NCI-H2107 (cell line): ENCODE measurements around the gene EPHB4.
"Not testable (repeated sequence)": the region's sequence is repeated elsewhere in the genome, so short reads cannot be mapped to it uniquely, and the experiment has no call there.

ENCODE experiments used
- DNase-seq: peaks from one replicate; lab custom pipeline; 2025; lab: John Stamatoyannopoulos, UW

Gene EPHB4

DNA sequence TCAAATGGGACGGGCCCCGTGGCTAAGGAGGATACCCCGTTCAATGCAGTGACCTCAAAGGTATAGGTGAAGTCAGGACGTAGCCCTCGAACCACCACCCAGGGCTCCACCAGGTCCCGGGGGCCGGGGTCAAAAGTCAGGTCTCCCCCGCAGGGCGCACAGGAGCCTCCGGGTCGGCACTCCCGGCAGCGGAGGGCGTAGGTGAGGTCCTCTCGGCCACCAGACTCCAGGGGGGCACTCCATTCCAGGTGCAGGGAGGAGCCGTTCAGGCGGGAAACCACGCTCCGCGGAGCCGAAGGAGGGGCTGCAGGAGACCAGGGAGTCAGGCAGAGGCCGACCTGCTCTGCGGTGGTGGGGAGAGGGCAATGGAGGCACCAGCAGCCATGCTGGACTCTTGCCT is 7.7 kb downstream of the EPHB4 start:
- no peak for DNase-seq

DNA sequence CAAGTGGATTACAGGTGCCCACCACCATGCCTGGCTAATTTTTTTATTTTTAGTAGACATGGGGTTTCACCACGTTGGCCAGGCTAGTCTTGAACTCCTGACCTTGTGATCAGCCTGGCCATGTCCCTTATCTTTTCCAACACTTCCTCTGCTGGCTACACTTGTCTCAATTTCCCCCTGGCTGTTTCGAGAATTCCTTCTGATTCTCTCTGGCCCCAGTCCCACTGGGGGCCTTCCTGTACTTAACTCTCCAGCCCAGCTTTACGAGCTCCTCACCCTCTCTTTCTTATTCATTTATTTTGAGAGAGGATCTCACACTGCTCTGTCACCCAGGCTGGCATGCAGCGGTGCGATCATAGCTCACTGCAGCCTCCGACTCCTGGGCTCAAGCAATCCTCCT is 8.5 kb downstream of the EPHB4 start:
- DNase-seq = no peak

DNA sequence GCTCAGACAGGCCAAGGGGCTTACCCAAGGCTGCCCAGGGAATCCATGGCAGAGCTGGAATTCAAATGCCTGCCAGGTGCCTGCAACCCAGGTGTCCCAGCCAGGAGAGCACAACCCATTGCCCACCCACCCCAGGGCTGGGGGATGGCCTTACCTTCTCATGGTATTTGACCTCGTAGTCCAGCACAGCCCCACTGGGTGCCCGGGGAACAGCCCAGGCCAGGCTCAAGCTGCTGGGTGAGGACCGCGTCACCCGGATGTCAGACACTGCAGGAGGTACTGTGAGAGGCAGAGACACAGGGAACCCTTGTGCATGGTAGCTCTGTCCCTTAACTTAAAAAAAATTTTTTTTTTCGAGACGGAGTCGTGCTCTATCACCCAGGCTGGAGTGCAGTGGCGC is 9.0 kb downstream of the EPHB4 start:
- DNase-seq = no peak

DNA sequence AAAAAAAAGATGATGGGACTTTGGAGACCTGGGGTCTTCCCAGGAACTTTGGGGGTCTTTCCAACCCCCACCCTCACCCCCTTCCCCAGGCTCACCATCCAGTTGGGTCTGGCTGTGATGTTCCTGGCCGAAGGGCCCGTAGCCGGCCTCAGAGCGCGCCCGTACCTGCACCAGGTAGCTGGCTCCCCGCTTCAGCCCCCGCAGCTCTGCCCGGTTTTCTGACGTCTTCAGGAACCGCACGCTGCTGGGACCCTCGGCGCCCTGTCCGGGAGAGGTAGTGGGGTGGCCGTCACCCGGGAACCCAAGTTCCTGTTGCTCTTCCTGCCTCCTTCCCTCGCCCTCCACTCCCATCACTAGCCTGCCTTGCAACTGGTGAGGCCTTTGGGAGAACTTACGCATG is 10.2 kb downstream of the EPHB4 start:
- no peak for DNase-seq

DNA sequence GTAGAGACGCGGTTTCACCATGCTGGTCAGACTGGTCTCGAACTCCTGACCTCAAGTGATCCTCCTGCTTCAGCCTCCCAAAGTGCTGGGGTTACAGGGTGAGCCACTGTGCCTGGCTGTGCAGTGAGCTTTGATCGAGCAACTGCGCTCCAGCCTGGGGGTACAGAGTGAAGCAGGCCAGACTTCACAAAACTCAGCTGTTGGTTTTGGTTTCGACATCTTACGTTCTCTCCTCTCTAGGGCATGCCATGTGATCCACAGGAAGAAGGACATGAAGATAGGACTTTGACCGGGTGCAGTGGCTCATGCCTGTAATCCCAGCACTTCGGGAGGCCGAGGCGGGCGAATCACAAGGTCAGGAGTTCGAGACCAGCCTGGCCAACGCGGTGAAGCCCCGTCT is 10.8 kb downstream of the EPHB4 start:
- DNase-seq = not testable (repeated sequence)

DNA sequence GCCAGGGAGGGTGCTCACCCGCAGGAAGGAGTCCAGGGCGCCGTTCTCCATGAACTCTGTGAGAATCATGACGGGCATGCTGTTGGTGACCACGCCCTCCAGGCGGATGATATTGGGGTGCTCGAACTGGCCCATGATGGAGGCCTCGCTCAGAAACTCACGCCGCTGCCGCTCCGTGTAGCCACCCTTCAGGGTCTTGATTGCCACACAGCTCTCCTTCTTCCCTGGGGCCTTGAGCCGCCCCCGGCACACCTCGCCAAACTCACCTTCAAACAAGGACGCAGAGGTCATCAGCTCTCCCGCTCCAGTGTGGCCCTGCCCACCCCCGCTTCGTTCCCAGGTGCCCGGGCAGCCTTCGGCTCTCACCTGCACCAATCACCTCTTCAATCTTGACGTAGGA is 14.6 kb downstream of the EPHB4 start:
- DNase-seq = no peak

DNA sequence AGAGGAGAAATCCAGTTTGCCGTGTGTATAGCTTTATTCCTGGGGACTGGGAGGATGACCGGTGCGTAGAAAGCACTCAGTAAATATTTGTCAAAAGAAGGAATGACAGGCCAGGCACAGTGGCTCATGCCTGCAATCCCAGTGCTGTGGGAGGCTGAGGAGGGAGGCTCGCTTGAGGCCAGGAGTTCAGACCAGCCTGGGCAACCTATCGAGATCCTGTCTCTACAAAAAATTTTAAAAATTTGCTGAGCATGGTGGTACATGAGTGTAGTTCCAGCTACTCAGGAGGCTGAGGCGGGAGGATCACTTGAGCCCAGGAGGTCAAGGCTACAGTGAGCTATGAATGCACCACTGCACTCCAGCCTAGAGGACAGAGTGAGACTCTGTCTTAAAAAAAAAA is 15.8 kb downstream of the EPHB4 start:
- no peak for DNase-seq

DNA sequence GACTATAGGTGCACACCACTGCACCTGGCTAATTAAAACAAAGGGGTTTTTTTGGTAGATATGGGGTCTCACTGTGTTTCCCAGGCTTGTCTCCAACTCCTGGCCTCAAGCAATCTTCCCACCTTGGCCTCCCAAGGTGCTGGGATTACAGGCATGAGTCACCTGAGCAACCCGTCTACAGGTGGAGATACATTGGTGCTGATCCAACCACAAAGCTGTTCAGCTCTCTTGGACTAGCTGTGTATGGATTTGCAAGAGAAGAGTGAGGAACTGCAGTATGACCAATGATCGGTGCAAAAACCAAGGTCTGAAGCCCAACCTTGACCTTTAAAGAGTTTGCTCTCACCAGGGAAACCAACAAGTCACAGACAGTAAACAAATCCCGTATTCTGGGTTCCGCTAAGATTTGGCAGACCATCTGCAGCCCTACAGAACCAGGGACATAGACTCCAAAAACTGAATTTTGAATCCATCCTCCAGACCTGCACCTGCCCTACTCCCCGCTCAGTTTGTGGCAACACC is 18.9 kb downstream of the EPHB4 start:
- no peak for DNase-seq

DNA sequence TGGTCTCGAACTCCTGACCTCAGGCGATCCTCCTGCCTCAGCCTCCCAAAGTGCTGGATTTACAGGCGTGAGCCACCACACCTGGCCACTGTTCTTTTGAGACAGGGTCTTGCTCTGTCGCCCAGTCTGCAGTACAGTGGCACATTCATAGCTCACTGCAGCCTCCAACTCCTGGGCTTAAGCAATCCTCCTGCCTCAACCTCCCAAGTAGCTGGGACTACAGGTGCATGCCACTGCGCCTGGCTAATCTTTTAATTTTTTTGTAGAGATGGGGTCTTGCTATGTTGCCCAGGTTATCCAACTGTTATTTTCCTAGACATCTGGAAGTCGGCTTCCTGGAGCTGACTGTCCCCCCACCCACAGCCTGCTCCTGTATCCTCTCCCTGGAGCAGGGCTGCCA is 20.4 kb downstream of the EPHB4 start:
- DNase-seq = not testable (repeated sequence)

DNA sequence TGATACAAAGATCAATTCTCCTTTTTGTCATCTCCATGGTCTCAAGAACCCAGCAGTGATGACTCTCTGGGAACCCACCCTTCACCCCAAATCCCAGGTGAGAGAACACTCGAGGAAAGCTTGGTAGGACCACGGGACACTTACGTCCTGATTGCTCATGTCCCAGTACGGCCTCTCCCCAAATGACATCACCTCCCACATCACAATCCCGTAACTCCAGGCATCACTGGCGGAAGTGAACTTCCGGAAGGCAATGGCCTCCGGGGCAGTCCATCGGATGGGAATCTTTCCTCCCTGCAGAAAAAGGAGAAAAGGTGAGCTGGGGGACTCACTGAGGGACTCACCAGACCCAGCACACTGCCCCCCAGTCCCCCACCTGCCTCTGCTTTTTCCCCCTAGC is 21.0 kb downstream of the EPHB4 start:
- DNase-seq = no peak

DNA sequence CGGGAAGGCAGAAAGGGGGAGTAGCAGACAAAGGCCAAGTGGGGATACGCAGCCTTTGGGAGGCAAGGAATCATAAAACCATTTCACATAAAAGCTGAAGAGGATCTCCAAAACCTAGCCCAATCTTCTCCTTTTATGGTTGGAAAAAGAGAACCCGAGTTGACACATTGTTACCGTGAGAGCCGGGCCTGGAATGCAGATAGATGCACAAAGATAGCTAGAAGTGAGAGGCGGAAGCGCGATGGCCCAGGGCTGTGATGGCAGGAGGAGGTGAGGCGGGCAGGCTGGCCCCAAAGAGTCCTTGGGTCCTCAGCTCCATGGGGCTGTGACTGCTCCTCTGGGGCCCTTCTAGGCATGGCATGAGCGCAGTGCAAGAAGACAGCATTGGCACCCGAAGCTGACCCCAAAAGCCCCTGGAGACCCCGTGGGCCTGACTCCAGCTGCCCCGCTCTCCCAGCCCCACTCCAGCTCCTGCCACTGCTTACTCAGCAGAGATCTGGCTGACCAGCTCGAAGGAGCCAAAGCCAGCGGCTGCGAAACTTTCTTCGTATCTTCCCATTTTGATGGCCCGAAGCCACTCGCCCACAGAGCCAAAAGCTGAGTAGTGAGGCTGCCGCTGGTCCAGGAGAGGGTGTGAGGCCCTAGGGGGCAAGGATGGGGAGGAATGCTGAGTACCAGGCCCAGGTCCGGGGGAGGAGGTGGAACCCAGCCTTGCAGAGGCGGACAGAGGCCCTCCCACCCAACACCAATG is 22.5 kb downstream of the EPHB4 start:
- no peak for DNase-seq

DNA sequence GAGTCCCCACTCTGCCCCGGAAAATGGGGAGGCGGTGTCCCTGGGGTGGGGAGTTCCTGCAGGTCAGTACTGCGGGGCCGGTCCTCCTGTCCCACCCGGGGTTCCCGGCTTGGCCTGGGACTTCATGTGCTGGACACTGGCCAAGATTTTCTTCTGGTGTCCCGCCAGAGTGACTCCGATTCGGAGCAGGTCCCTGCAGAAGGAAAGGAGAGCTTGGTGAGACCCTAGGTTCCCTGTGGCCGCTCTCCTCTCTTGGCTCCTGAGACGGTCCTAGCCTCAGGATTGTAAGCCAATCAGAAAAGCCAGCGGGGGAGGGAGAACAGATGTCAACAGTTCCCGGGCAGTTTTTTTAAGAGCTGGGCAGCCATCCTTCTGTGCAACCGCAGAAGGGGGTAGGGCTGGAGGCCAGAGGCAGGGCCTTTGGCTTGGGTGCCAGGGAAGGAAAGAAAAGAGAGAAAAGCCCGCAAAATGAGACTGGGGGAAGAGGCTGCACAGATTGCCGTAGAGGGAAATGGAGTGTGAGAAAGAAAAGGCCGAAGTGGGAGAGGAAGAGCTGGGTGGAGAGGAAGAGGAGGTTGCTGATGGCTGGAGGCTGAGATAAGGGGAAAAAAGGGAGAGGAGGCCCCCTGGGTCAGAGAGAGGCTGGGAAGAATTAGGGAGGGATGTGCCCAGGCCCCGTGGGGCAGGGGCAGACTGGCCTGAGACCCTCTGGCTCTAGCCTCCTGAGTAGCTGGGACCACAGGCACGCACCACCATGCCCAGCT is 23.7 kb downstream of the EPHB4 start:
- peak; percentile 61 for DNase-seq

DNA sequence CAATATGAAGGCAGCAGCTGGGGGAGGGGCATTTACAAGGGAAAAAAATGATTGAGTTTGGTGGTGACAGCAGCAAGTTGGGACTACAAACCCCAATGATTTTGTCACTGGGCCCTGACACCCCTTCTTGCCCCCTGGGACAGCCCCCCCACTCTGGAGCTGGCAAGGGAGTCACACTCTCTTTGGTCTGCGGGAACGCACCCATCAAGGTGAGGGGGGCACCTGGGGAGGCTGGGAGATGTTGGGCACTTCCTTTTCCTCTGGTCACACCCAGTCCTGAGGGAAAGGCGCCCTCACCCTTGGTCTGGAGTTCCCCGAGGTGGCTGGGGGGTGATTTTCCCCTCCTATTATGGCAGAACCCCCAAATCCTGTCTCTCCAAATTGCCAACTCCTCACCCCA is 24.4 kb downstream of the EPHB4 start:
- DNase-seq = no peak

DNA sequence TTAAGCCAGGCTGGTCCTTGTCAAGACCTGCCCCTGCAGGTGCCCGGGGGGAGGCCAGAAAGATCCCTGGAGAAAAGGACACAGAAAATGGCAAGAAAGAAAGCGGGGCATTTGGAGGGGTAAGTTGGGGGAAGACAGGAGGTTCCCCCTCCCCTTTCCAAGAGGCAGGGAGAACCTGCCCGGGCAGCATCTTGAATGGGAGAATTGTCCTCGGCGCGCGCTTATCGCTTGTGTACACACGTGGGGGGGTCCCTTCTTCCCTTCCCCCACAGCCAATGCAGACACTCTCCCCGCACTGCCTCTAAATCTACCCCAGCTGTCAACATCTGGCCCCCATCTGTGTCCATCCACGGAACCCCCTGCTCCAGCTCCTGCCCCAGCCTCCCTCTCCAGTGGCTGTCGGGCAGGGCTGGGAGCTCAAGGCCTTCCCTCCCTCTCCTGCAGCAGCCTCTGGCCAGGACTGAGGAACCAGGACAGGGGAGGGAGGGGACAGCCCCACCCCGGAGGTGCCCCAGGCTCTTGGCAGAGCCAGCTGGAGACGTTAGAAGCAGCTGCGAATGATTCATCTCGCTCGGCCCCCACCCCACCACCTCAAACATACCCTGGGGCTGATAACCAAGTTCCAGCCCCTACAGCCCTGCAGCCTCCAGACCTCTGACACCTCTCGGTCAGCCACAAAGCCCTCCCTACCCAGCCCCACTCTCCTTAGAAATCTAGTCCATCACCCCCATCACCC is 25.3 kb downstream of the EPHB4 start:
- DNase-seq = no peak

DNA sequence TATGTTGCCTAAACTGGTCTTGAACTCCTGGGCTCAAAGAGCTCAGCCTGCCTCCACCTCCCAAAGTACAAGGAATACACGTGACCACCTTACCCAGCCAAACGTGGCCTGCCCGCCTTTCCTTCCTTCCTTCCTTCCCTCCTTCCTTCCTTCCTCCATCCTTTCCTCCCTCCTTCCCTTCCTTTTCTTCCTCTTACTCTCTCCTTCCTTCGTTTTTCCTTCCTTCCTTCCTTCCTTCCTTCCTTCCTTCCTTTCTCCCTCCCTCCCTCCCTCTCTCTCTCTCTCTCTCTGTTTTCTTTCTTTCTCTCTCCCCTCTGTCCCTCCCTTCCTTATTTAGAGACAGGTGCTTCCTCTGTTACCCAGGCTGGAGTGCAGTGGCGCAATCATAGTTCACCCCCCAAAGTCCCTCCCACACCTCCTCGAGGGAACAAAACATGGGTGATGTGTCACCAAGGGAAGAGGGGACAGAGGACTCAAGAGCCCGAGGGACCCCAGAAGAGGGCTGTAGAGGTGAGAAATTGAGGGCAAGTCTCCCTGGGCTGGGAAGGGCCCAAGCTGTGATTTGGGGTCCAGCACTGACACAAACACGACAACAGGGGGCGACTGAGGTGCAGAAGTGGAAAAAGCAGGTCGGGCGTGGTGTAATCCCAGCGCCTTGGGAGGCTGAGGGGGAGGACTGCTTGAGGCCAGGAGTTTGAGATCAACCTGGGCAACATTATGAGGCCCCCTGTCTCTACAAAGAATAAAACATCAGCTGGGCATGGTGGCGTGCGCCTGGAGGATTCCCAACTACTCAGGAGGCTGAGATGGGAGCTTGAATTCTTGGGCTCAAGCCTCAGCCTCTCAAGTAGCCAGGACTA is 28.1 kb downstream of the EPHB4 start:
- no peak for DNase-seq

DNA sequence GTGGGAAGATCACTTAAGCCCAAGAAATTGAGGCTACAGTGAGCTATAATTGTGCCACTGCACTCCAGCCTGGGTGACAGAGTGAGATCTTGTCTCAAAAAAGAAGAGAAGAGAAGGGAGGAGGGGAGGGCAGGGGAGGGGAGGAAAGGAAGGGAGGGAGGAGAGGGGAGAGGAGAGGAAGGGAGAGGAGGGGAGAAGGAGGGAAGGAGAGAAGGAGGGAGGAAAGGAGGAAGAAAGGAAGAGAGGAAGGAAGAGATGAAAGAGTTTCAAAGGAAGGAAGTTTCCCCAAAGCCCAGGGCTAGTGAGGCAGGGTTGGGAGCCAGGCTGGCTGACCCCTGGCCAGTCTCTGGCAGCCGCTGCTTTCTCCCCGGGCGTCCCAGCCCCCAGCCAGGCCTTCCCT is 32.6 kb downstream of the EPHB4 start:
- no peak for DNase-seq

DNA sequence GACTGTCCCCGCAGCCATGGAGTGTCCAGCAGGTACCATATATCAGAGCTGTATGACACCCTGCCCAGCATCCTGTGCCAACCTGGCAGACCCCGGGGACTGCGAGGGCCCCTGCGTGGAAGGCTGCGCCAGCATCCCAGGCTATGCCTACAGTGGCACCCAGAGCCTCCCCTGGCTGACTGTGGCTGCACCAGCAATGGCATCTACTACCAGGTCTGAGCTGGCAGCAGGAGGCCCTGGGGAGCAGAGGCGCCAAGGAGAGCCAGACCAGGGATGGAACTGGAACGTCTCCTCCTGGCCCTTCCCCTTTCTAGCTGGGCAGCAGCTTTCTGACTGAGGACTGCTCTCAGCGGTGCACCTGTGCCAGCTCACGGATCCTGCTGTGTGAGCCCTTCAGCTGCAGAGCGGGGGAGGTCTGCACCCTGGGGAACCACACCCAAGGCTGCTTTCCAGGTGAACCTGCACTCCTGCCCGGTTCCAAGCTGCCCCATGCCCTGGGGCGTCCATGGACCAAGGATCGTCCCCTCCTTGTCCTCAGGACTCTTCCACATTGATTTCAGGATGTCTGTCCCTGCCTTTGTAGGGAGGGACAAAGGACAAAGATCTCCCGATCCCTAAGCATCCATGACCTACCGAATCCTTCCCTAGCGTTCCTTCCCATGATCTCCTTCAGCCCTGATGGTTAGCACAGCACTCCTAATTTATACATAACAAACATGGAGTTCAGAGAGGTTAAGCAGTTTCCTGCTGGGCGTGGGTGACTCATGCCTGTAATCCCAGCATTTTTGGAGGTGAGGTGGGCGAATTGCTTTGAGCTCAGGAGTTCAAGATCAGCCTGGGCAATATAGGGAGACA is 33.3 kb downstream of the EPHB4 start:
- DNase-seq = no peak

DNA sequence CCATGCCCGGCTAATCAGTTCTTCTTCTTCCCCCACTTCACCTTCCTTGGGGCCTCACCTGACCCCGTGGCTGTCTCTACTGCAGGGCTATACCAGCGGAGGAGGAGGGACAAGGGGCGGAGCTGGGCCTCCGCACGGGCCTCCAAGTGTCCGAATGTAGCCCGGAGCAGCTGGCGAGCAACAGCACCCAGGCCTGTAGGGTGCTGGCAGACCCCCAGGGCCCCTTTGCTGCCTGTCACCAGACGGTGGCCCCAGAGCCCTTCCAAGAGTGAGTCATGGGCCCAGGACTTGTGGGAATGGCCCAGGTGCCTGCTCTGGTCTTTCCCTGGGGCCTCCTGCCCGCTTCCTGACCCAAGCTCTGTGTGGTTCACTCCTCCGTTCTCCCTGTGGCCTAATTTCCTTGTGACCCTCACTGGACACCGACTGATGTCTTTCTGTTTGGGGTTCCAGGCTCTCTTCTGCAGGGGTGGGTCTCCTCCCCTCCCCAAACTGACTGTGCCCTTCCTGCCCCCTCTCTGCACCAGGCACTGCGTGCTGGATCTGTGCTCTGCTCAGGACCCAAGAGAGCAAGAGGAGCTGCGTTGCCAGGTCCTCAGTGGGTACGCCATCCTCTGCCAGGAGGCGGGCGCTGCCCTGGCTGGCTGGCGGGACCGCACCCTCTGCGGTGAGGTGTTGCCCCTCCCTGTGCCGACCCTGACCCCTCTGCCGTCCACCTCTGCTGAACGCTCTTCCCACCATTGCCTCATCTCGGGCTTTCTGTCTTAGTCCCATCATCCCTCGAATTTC is 35.2 kb downstream of the EPHB4 start:
- DNase-seq = no peak

DNA sequence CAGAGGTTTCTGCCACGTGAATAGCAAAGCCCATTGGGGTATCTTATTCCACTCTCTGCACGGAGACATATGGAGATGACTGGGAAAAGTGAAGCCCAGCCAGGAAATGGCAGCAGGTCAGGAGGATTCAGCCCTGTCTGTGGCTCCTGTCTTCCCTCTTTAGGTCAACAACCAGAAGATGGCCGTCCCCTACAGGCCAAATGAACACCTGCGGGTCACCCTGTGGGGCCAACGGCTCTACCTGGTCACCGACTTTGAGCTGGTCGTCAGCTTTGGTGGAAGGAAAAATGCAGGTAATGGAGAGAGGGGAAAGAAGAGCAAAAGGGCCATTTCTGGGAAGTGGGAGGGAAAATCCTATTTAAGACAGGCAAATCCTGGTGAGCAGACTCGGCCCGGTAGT is 38.3 kb downstream of the EPHB4 start:
- no peak for DNase-seq

DNA sequence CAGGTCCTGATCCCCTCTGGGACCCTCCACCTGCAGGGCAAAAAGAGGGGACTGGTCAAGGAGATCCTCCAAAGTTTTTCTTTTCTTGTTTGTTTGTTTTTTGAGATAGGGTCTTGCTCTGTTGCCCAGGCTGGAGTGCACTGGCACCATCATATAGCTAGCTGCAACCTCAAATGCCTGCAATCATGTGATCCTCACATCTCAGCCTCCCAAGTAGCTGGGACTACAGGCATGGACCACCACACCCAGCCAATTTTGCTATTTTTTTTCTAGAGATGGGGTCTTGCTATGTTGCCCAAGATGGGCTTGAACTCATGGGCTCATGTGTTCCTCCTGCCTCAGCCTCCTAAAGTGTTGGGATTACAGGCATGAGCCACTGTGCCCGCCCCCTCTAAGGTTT is 41.0 kb downstream of the EPHB4 start:
- DNase-seq = no peak
